OCI-LY3 (cell line): ENCODE results near the gene S100A10.

Experiments
- EZH2phosphoT487 ChIP-seq: fragments of 200-600 bp; shearing (Covaris generic); IDR thresholded peaks from 2 replicates; pipeline ENCODE4 v1.6.1; 2018; ENCODE audit warnings: antibody characterized with exemption, mixed run types, low read depth
- TF ChIP-seq, protein P1 (sequence below): fragments of 200-600, 300-600 bp; sonication (generic); IDR thresholded peaks from 2 replicates; pipeline ENCODE4 v1.5.1; 2014; ENCODE audit warnings: antibody characterized with exemption, low read length, low read depth

DNA sequence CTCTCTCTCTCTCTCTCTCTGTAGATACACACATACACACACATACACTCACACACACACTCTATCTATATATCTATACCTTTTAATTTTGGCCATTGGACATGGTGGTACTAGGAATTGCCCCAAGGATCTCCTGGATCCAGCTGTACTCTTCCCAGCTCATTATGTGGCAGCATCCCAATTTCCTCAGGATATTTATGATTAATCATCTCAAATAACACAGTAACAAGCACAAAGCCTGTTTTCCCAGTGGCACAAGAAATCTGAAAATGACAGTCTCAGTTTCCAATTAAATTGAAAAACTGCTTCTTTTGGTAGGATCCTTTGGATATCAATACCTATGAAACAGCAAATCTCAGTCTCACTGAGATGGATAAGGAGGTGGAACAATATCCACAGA, 27.6 kb downstream of the S100A10 start:
- TF ChIP-seq, protein P1, sequence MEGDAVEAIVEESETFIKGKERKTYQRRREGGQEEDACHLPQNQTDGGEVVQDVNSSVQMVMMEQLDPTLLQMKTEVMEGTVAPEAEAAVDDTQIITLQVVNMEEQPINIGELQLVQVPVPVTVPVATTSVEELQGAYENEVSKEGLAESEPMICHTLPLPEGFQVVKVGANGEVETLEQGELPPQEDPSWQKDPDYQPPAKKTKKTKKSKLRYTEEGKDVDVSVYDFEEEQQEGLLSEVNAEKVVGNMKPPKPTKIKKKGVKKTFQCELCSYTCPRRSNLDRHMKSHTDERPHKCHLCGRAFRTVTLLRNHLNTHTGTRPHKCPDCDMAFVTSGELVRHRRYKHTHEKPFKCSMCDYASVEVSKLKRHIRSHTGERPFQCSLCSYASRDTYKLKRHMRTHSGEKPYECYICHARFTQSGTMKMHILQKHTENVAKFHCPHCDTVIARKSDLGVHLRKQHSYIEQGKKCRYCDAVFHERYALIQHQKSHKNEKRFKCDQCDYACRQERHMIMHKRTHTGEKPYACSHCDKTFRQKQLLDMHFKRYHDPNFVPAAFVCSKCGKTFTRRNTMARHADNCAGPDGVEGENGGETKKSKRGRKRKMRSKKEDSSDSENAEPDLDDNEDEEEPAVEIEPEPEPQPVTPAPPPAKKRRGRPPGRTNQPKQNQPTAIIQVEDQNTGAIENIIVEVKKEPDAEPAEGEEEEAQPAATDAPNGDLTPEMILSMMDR = no peak
- no peak for TF ChIP-seq EZH2phosphoT487
